Upper lobe of right lung (tissue), 1 donor: ENCODE data around the gene RPL22. TPM values are rescaled to one million over a fixed set of nuclear protein-coding genes. Genes with fewer than 3 reads are reported as not detected.

Experiments used
- ATAC-seq: fragments of 200-7000 bp; cut with Tn5 transposase; one replicate; pipeline ENCODE4 v1.9.1; 2020; ENCODE audit warnings: mild to moderate bottlenecking, moderate library complexity
- DNase-seq: peaks from one replicate; pipeline ENCODE4 v3.0.0-alpha.2; 2020
- H3K27ac ChIP-seq: fragments of 200-600 bp; one replicate; pipeline ENCODE4 v1.8.0; 2022
- H3K27me3 ChIP-seq: fragments of 200-600 bp; one replicate; pipeline ENCODE4 v1.8.0; 2022; ENCODE audit warnings: mild to moderate bottlenecking
- H3K36me3 ChIP-seq: fragments of 200-600 bp; one replicate; pipeline ENCODE4 v1.8.0; 2022
- H3K4me1 ChIP-seq: fragments of 200-600 bp; one replicate; pipeline ENCODE4 v1.8.0; 2022
- H3K4me3 ChIP-seq: fragments of 200-600 bp; one replicate; pipeline ENCODE4 v1.8.0; 2022; ENCODE audit warnings: mild to moderate bottlenecking
- H3K9me3 ChIP-seq: fragments of 200-600 bp; one replicate; pipeline ENCODE4 v1.8.0; 2022
- CTCF ChIP-seq: fragments of 200-600 bp; IDR thresholded peaks from one replicate; pipeline ENCODE4 v1.8.0; 2022; ENCODE audit warnings: antibody characterized with exemption
- intact Hi-C: fragments of 100-400 bp; cut with DNase I; formaldehyde crosslinking; loops from one replicate; pipeline ENCODE4 v1.11.0; 2022
- total RNA-seq: library from RNA; stranded (reverse); fragmentation: NEBNext Ultra II Directional; extraction: Animal tissue kit (Norgen Biotek cat#: 25700); gene quantifications from one replicate; pipeline ENCODE4 v1.2.1, GENCODE V29; 2021
- donor health status: DM: no; HTN: yes; CAD: no; lungs with severe emphysema.

Gene RPL22
- total RNA-seq, 1 donor from 2014 or later = 308 TPM

- Histone ChIP-seq H3K4me3 (no peak overlapping the region), H3K36me3 (no peaks in the 10 kb centered on the region), H3K4me1 (peaks cover 20% of the 10 kb centered on the region), H3K27ac (no peak overlapping the region), H3K27me3 (peaks cover 72% of the 10 kb centered on the region), H3K9me3 (no peaks in the 10 kb centered on the region)
- no peak for DNase-seq
- TF ChIP-seq CTCF = no peak
- ATAC-seq = no peak
- intact Hi-C loops = loop anchor here (10.0 kb wide), 2 partner anchors 103 to 163 kb away; no protein-coding TSS in a partner anchor
Observed at GRCh38 chr1:6241887-6242740, 42.7 kb upstream of the RPL22 start.

GRCh38 chr1:6241107-6241886, 41.9 kb upstream of the RPL22 start:
- ATAC-seq = no peak
- no peaks in the 10 kb centered on the region for H3K9me3 ChIP-seq
- intact Hi-C loops = loop anchor here (10.0 kb wide), 2 partner anchors 104 to 164 kb away; no protein-coding TSS in a partner anchor
- no peak for TF ChIP-seq CTCF
- DNase-seq = no peak
- H3K4me3 ChIP-seq = no peak overlapping the region
- no peaks in the 10 kb centered on the region for H3K36me3 ChIP-seq
- peaks cover 66% of the 10 kb centered on the region for H3K27me3 ChIP-seq
- H3K4me1 ChIP-seq = peaks cover 20% of the 10 kb centered on the region
- H3K27ac ChIP-seq = no peak overlapping the region

GRCh38 chr1:6239950-6240768, 40.8 kb upstream of the RPL22 start:
- Histone ChIP-seq H3K4me1 (peaks cover 9% of the 10 kb centered on the region), H3K27ac (no peak overlapping the region), H3K9me3 (no peaks in the 10 kb centered on the region), H3K27me3 (peaks cover 54% of the 10 kb centered on the region), H3K4me3 (no peak overlapping the region), H3K36me3 (no peaks in the 10 kb centered on the region)
- ATAC-seq (no peak), DNase-seq (no peak)
- no peak for TF ChIP-seq CTCF
- intact Hi-C loops = loop anchor here (10.0 kb wide), 2 partner anchors 105 to 165 kb away; no protein-coding TSS in a partner anchor

GRCh38 chr1:6239213-6239752, 39.9 kb upstream of the RPL22 start:
- peaks cover 49% of the 10 kb centered on the region for H3K27me3 ChIP-seq
- no peaks in the 10 kb centered on the region for H3K9me3 ChIP-seq
- H3K27ac ChIP-seq = no peak overlapping the region
- DNase-seq (no peak), ATAC-seq (no peak)
- intact Hi-C loops = no loop called here
- H3K36me3 ChIP-seq = no peaks in the 10 kb centered on the region
- H3K4me1 ChIP-seq = peaks cover 17% of the 10 kb centered on the region
- H3K4me3 ChIP-seq = no peak overlapping the region
- no peak for TF ChIP-seq CTCF

- TF ChIP-seq CTCF = no peak
Observed at GRCh38 chr1:6237093-6237492, 37.7 kb upstream of the RPL22 start.

More at GRCh38 chr1:6237093-6237492, 37.7 kb upstream of the RPL22 start:
- DNase-seq (no peak), ATAC-seq (no peak)
- Histone ChIP-seq H3K4me3 (no peak overlapping the region), H3K27ac (no peak overlapping the region), H3K27me3 (peaks cover 30% of the 10 kb centered on the region), H3K36me3 (peaks cover 17% of the 10 kb centered on the region), H3K9me3 (no peaks in the 10 kb centered on the region), H3K4me1 (peaks cover 17% of the 10 kb centered on the region)
- intact Hi-C loops = no loop called here
